HG02571 (cell line): ENCODE measurements around the gene PRG2.
"Not testable (repeated sequence)": the region's sequence is repeated elsewhere in the genome, so short reads cannot be mapped to it uniquely, and the experiment has no call there.

ENCODE experiments used
- ATAC-seq: cut with Tn5 transposase; IDR thresholded peaks from one replicate; pipeline ENCODE4 v1.9.1; 2021; ENCODE audit warnings: mild to moderate bottlenecking, moderate library complexity; ENCODE audit not compliant: unreplicated experiment

Gene PRG2

DNA sequence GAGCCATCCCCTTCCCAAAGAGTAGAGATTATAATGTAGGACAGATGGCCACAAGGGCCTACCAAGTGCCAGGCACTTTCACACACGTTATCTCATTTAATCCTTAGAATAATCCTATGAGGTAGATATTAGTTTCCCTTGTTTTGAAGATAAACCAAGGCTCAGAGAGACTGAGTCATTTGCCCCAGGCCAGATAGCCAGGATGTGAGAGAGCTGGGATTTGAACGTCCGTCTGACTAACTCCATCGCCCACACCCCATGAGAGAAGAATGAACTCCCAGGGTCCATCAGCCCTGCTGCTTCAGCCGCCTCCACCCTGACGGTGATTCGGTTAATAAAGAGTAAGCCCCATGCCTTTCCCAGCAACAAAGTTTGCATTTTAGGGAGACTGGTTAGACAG lies 20.2 kb downstream of the PRG2 start:
- no peak for ATAC-seq

DNA sequence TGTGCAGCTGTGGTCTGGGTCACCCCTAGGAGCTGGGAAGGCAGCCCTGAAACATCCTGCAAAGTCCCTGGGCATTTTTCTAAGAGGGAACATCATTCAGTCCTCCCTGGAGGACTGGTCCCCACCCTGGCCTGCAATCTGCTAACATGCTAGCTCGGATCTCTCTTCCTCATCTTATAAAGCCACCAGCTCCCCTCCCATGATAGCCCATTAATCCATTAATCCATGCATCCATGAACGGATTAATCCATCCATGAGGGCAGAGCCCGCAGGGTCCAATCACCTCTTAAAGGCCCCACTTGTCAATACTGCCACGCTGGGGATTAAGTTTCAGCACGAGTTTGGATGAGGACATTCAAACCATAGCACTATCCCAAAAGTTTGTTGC lies 21.6 kb downstream of the PRG2 start:
- ATAC-seq, result no peak

DNA sequence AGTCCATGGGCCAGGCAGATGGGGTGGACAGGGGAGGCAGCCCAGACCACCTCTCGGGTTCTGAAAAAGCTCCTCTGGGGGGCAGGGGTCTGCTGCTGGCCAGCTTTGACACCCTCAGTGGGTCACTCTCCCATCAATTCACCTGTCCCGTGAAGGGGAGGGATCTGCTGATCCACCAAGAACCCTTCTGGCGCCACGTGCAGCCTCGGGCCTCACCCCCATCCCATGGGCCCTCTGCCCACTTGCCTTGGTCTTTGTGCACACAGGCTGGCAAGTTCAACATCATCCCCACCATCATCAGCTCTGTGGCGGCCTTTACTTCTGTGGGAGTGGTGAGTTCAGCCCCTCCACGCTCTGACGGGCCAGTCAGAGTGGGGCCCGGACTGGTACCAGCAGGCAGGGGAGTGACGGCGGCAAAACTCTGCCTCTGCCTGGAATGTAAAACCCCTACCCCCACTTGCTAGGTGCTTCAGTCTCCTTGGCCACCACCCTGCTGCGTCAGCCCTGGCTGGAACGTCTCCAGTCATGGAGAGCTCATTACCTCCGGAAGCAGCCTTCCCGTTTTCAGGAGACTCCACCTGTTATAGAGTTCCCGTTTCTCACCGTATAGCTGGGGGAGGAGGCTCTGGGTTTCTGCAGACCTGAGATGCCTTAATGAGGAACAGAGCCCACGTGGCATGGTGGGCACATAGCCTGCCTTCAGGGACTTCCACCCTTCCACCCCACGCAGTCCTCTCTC lies 22.2 kb downstream of the PRG2 start:
- ATAC-seq, result no peak

DNA sequence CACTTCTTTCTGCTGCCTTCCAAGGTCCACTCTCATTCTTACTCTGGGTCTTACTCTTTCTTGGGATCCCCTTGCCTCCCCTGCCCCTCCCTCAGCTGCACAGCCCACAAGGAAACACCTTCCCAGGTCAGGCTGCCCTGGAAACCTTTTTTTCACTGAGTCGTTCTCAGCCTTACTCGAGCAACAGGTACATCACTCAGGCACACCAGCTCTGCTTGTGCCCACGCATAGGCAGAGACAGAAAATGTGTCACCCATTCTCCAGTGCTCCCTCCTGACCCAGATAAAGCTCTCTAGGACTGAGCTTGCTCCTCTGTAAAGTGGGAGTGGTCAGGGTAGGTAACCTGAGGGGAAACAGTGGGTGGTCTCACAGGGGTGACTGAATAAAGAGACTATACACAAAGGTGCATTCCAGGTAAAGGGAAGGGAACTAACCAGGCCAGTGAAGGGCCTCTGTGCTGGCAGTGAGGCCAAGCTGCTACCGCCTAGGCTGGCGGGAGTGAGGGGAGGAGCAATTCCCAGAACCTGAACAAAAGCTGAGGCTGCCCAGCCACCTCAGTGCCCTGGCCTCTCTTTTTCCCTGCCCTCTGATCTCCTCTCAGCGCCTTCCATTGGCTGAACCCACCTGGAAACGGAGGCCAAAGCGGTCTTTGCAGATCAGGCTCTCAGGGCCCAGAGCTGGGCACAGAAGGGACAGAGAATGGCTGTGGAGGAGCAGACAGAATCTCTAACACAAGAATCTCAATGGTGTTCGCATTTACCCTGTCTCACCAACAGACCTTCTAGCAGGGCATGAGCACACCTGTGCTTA lies 25.4 kb downstream of the PRG2 start:
- no peak for ATAC-seq

GRCh38 chr11:57363131-57364080 lies 27.0 kb downstream of the PRG2 start:
- ATAC-seq, result no peak

GRCh38 chr11:57361926-57362325 lies 28.5 kb downstream of the PRG2 start:
- no peak for ATAC-seq

- not testable (repeated sequence) for ATAC-seq
These were observed 29.0 kb downstream of the PRG2 start for GRCh38 chr11:57361420-57361819.

GRCh38 chr11:57360991-57361390 lies 29.5 kb downstream of the PRG2 start:
- no peak for ATAC-seq

DNA sequence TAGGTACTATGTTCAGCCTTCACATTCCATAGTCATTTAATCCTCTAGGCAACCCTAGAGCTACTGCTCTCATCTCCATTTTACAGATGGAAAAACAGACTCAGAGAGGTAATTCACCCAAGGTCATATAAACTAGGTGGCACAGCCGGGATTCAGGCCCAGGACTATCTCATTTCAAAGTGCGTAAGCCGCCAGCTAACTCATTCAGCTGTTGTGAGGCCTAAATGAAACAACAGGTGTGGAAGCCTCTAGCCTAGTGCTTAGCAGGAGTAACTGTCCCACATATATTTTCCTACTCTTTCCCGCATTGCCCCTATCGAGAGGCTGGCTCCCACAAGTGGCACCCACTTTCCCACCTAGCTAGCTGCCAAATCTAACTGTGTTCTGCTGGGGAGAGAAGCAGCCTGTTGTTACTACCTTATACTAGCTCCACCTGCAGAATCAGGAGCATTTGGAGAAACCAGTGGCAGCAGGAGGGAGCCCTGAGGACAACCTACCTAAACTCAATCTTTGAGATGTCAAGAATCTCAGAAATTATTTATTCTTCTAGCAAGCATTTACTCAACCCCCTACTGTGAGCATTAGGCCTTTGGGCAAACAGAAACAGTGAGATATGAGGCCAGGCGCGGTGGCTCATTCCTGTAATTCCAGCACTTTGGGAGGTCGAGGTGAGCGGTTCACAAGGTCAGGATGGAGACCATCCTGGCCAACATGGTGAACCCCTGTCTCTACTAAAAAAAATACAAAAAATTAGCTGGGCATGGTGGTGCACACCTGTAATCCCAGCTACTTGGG lies 30.4 kb downstream of the PRG2 start:
- ATAC-seq, result no peak

DNA sequence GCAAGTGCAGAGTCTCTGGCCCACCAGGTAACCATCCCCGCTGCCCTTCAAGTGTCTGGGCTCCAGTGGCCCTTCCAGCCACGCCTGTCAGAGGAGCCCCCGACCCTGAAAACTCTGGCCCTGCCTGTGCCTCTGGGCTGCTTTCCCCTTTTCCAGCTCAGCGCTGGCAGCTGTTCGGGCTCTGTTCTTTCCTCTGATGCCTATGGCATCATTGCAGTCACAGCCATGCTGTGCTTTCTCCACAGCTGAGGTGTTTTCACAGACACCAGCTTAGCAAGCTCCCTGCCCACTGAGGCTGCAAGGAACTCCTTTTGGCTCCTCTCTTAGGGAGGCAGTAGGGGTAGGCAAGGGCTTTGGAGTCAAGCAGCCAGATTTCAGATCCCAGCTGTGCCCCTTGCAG lies 31.1 kb downstream of the PRG2 start:
- no peak for ATAC-seq

- no peak for ATAC-seq
These were observed 31.5 kb downstream of the PRG2 start for GRCh38 chr11:57358991-57359390.

- no peak for ATAC-seq
These were observed 31.9 kb downstream of the PRG2 start for GRCh38 chr11:57358543-57358961.

DNA sequence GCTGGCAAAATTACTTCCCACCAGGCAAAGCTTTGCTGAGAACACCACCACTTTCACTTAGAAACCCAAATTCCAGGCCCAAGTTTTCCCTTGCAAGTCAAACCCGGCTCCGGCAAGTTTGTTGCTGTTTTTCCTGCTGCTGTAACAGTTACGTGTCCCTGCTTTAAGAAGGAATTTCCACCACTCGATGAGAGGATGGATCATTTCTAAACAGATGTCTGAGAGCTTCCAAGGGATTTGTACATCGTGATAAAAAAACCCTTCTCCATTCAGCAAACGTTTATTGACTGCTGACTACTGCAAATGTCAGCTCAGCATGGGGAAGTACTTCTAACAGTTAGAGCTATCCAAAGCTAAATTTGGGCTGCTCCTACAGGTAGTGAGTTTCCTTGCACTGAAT lies 32.6 kb downstream of the PRG2 start:
- no peak for ATAC-seq

GRCh38 chr11:57357310-57357709 lies 33.1 kb downstream of the PRG2 start:
- ATAC-seq, result no peak

DNA sequence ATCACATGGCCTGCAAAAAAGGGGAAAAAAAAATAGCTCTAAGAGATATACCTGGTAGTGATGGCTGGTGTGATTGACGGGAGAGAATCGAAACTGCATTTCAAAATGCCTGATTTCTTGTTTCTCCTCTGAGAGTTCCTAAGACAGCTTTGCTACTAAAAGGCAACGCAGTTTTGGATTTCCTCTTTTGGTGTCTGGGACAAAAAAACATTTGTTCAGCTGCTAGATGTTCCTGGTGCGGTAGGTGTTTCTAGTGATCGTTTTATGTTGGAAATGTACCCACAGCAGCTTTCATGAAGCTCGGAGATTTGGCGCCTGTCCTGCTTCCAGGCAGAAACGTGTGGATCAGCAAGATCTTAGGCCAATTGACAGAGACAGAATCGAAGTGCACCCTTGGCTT lies 34.2 kb downstream of the PRG2 start:
- no peak for ATAC-seq

GRCh38 chr11:57354699-57355098 lies 35.8 kb downstream of the PRG2 start:
- ATAC-seq, result no peak

DNA sequence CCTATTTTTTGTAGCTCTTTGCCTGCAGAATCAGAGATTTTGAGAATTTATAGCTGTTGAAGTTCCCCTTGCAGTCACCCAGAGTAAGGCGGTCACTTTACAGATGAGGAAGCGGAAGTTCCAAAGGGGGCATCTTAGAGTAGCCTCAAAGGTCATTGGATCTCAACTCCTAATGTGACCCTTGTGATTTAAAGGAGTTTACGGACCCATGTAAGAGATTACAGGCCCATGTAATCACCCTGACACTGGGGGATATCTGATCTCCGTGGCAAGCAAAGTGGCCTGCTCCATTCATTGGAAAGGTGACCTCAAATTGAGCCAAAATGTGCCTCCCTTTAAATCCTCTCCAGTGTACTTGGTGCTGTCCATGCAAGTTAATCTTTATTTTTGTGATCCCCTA lies 36.6 kb downstream of the PRG2 start:
- no peak for ATAC-seq

GRCh38 chr11:57353446-57353845 lies 37.0 kb downstream of the PRG2 start:
- ATAC-seq, result no peak

DNA sequence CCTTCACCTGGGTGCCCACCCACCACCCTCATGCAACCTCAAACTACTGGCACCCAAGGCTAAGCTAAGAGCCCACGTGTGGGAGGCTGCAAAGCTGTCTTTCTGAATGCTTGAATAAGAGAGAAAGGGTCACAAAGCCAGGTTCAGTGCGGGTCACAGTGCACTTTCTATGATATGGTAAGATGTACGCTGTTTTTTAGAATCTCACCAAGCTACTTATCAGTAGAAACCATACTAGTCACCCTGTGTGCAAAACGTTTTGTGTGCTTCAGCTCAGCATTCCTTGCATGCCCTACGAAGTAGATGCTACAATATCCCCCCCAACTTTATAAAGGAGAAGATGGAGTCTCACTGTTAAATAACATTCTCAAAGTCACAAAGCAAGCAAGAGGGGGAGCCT lies 37.4 kb downstream of the PRG2 start:
- ATAC-seq, result no peak

GRCh38 chr11:57349491-57350274 lies 40.8 kb downstream of the PRG2 start:
- no peak for ATAC-seq
